Aorta (tissue), 5 donors: ENCODE results near the gene CRMP1. TPM values are rescaled to one million over a fixed set of nuclear protein-coding genes. Genes with fewer than 3 reads are reported as not detected.

Experiments
- ATAC-seq: fragments of 200-7000 bp; cut with Tn5 transposase; one replicate; pipeline ENCODE4 v1.9.1; 2022; ENCODE audit warnings: moderate library complexity; ENCODE audit not compliant: low FRiP score
- DNase-seq, 2 donors: peaks; one replicate each; pipeline ENCODE4 v3.0.0-alpha.2; 2020
- H3K27ac ChIP-seq, 2 donors: one replicate each; pipeline ENCODE4 v1.5.1; 2013; ENCODE audit warnings: low read length in 2 of 2, mild to moderate bottlenecking in 2 of 2, moderate library complexity in 2 of 2, control low read depth in 1 of 2, inconsistent platforms in 1 of 2, low read depth in 1 of 2
- H3K27me3 ChIP-seq, 2 donors: one replicate each; pipeline ENCODE4 v1.6.1; 2013; ENCODE audit warnings: control low read depth in 1 of 2, low read length in 1 of 2, mild to moderate bottlenecking in 1 of 2, moderate library complexity in 1 of 2; ENCODE audit not compliant: insufficient read depth in 2 of 2, control insufficient read depth in 1 of 2
- H3K36me3 ChIP-seq, 2 donors: one replicate each; pipeline ENCODE4 v1.6.1; 2013; ENCODE audit warnings: control low read depth in 1 of 2, low read length in 1 of 2, mild to moderate bottlenecking in 1 of 2; ENCODE audit not compliant: insufficient read depth in 2 of 2, control insufficient read depth in 1 of 2
- H3K4me1 ChIP-seq, 2 donors: one replicate each; pipeline ENCODE4 v1.6.1; 2013; ENCODE audit warnings: low read length in 2 of 2, control low read depth in 1 of 2, mild to moderate bottlenecking in 1 of 2, moderate library complexity in 1 of 2; ENCODE audit not compliant: insufficient read depth in 2 of 2, control insufficient read depth in 1 of 2
- H3K4me3 ChIP-seq, 2 donors: one replicate each; pipeline ENCODE4 v1.5.1; 2013; ENCODE audit warnings: low read length in 2 of 2, control low read depth in 1 of 2, mild to moderate bottlenecking in 1 of 2
- H3K9me3 ChIP-seq: one replicate; pipeline ENCODE4 v1.6.1; 2013; ENCODE audit warnings: mild to moderate bottlenecking, low read length; ENCODE audit not compliant: control insufficient read depth
- WGBS, 2 donors: extraction: QIAGEN DNeasy Blood & Tissue Kit; methylation state at CpG; one replicate each; pipeline ENCODE4 v1.1.7; 2013; 5-methylcytosine and 5-hydroxymethylcytosine counted together
- intact Hi-C, 2 donors: fragments of 100-400 bp; cut with DNase I; formaldehyde crosslinking; loops; one replicate each; pipeline versions ENCODE4 v1.14.2 to v1.15.0; 2022
- polyA plus RNA-seq, 2 donors: library from polyadenylated mRNA; stranded (reverse); fragments of 200-250 nt; gene quantifications; one replicate each; pipeline ENCODE4 v1.2.3, GENCODE V29; 2013
- total RNA-seq, 2 donors: library from RNA; stranded (reverse); fragmentation: NEBNext Ultra II Directional; extraction: Animal tissue kit (Norgen Biotek cat#: 25700); gene quantifications; one replicate each; pipeline ENCODE4 v1.2.1, GENCODE V29; 2021
- donor health status: healthy with polysubstance abuse.
- donor health status: Bipolar disorder and iron deficiency.
- donor health status: DM: no; HTN: no; CAD: no.
- donor health status: DM: no; HTN: no; CAD: no.
- donor health status: DM: yes; HTN: yes; CAD: no.

The CRMP1 gene
- total and polyA plus RNA-seq, 4 donors = 0.05 to 2.0 (median 0.58) TPM; not detected in 1

GRCh38 chr4:5787311-5787710 lies 105.6 kb downstream of the CRMP1 start:
- Histone ChIP-seq H3K9me3 (no peaks in the 10 kb centered on the region), H3K4me3 (no peak overlapping the region), H3K27me3 (no peaks in the 10 kb centered on the region), H3K36me3 (peaks cover 0 to 5% of the 10 kb centered on the region in 2 donors), H3K4me1 (no peaks in the 10 kb centered on the region), H3K27ac (no peak overlapping the region)
- WGBS, 2 donors = 95 to 98% methylated on average over 8 of the region's 8 CpGs
- DNase-seq (no peak), ATAC-seq (no peak)
- intact Hi-C loops = loop anchor here (5.0 kb wide), 2 partner anchors 75 to 95 kb away; partner anchors contain the start of gene EVC (in 2 of the 2)

GRCh38 chr4:5785806-5786680 lies 106.8 kb downstream of the CRMP1 start:
- peaks cover 0 to 5% of the 10 kb centered on the region in 2 donors for H3K36me3 ChIP-seq
- H3K9me3 ChIP-seq = no peaks in the 10 kb centered on the region
- H3K4me1 ChIP-seq = no peaks in the 10 kb centered on the region
- H3K4me3 ChIP-seq = no peak overlapping the region
- 55 to 58% methylated on average over 9 of the region's 9 CpGs for WGBS, 2 donors
- no peak for ATAC-seq
- DNase-seq = no peak
- H3K27ac ChIP-seq = peak overlapping the region in 1 of 2 donors; percentile 58
- no peaks in the 10 kb centered on the region for H3K27me3 ChIP-seq
- intact Hi-C loops = loop anchor here (5.0 kb wide), 2 partner anchors 74 to 94 kb away; partner anchors contain the start of gene EVC (in 2 of the 2)

GRCh38 chr4:5784960-5785611 lies 107.8 kb downstream of the CRMP1 start:
- ATAC-seq (no peak), DNase-seq (no peak)
- intact Hi-C loops = loop anchor here (5.0 kb wide), 2 partner anchors 73 to 93 kb away; partner anchors contain the start of gene EVC (in 2 of the 2)
- Histone ChIP-seq H3K36me3 (peaks cover 0 to 5% of the 10 kb centered on the region in 2 donors), H3K4me1 (no peaks in the 10 kb centered on the region), H3K27ac (peak overlapping the region in 1 of 2 donors; percentile 34), H3K4me3 (no peak overlapping the region), H3K27me3 (no peaks in the 10 kb centered on the region), H3K9me3 (no peaks in the 10 kb centered on the region)
- 73 to 76% methylated on average over 9 of the region's 9 CpGs for WGBS, 2 donors

- intact Hi-C loops = no loop called here
Observed at GRCh38 chr4:5784021-5784420, 108.9 kb downstream of the CRMP1 start.

GRCh38 chr4:5783486-5783885 lies 109.4 kb downstream of the CRMP1 start:
- Histone ChIP-seq H3K27ac (no peak overlapping the region), H3K4me3 (no peak overlapping the region), H3K4me1 (no peaks in the 10 kb centered on the region), H3K36me3 (peaks cover 0 to 4% of the 10 kb centered on the region in 2 donors), H3K9me3 (no peaks in the 10 kb centered on the region), H3K27me3 (no peaks in the 10 kb centered on the region)
- DNase-seq = no peak
- intact Hi-C loops = no loop called here
- WGBS, 2 donors = 68 to 74% methylated on average over 14 of the region's 14 CpGs
- ATAC-seq = no peak

More at GRCh38 chr4:5784021-5784420, 108.9 kb downstream of the CRMP1 start:
- 90 to 94% methylated on average over 6 of the region's 6 CpGs for WGBS, 2 donors
- no peaks in the 10 kb centered on the region for H3K4me1 ChIP-seq
- no peak for DNase-seq
- ATAC-seq = no peak
- no peak overlapping the region for H3K4me3 ChIP-seq
- H3K27ac ChIP-seq = no peak overlapping the region
- H3K36me3 ChIP-seq = peaks cover 0 to 4% of the 10 kb centered on the region in 2 donors
- H3K27me3 ChIP-seq = no peaks in the 10 kb centered on the region
- H3K9me3 ChIP-seq = no peaks in the 10 kb centered on the region

GRCh38 chr4:5782829-5783476 lies 109.9 kb downstream of the CRMP1 start:
- H3K4me1 ChIP-seq = no peaks in the 10 kb centered on the region
- DNase-seq (no peak), ATAC-seq (no peak)
- no peaks in the 10 kb centered on the region for H3K9me3 ChIP-seq
- H3K4me3 ChIP-seq = no peak overlapping the region
- H3K27me3 ChIP-seq = no peaks in the 10 kb centered on the region
- no peak overlapping the region for H3K27ac ChIP-seq
- H3K36me3 ChIP-seq = peaks cover 0 to 4% of the 10 kb centered on the region in 2 donors
- intact Hi-C loops = no loop called here
- 92 to 96% methylated on average over 6 of the region's 6 CpGs for WGBS, 2 donors

- no peak for DNase-seq
- intact Hi-C loops = no loop called here
Observed at GRCh38 chr4:5781691-5782090, 111.2 kb downstream of the CRMP1 start.

GRCh38 chr4:5780831-5781480 lies 111.9 kb downstream of the CRMP1 start:
- ATAC-seq (no peak), DNase-seq (no peak)
- Histone ChIP-seq H3K4me1 (no peaks in the 10 kb centered on the region), H3K27me3 (no peaks in the 10 kb centered on the region), H3K36me3 (peaks cover 4% of the 10 kb centered on the region in 2 donors), H3K9me3 (no peaks in the 10 kb centered on the region), H3K27ac (no peak overlapping the region), H3K4me3 (no peak overlapping the region)
- 89 to 90% methylated on average over 9 of the region's 9 CpGs for WGBS, 2 donors
- intact Hi-C loops = no loop called here

More at GRCh38 chr4:5781691-5782090, 111.2 kb downstream of the CRMP1 start:
- Histone ChIP-seq H3K4me3 (no peak overlapping the region), H3K27me3 (no peaks in the 10 kb centered on the region), H3K27ac (no peak overlapping the region), H3K9me3 (no peaks in the 10 kb centered on the region), H3K36me3 (peaks cover 0 to 4% of the 10 kb centered on the region in 2 donors), H3K4me1 (no peaks in the 10 kb centered on the region)
- ATAC-seq = no peak
- 90% methylated on average over 3 of the region's 3 CpGs for WGBS, 2 donors
